GM15510 (cell line): ENCODE measurements around the gene DPH7.

Experiments
- POLR2A ChIP-seq: IDR thresholded peaks from 3 replicates; pipeline ENCODE4 v1.6.1; 2011; ENCODE audit warnings: borderline replicate concordance; ENCODE audit not compliant: insufficient read length; ENCODE audit errors: extremely low read depth

DPH7 gene

DNA sequence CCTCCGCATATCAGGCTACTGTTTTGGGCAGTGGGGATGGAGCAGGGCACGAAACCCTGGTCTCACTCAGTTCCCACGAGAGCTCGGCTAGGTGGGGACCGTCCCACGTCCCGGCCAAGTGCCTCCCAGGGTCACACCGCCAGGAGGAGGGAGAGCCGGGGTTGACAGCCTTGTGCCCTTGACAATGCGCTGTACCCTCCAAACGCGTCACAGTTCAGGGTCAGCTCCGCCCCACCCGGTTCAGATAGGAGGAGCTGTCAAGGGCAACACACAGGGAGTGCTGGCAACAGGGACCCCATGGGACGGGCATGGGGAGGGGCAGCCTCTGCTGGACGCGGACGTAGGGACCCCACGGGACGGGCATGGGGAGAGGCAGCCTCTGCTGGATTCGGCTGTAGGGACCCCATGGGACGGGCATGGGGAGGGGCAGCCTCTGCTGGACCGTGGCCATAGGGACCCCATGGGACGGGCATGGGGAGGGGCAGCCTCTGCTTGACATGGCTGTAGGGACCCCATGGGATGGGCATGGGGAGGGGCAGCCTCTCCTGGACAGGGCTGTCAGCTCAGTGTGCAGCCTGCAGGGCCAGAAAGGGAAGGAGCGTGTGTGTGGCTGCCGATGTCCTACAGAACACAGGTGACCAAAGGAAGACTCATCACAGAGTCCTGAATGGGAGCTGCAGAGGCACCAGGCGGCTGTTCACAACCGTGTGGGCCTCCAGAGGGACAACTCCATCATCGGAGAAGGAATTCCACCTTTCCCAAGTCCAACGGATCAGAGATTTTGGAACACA lies 57.9 kb downstream of the DPH7 start:
- no peak for TF ChIP-seq POLR2A

DNA sequence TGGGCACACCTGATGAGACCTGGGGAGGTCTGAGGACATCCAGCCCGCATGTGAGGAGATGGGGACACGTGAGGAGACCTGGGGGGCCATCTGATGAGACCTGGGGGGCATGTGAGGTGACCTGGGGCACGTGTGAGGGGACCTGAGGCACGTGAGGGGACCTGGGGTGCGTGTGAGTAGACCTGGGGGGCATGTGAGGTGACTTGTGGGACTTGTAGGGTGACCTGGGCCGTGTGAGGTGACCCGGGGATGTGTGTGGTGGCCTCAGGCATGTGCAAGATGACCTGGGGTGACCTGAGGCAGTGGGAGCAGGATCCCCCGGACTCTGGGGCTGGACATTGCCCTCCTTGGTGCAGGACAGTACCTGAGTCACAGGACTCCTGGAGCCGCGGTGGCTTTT lies 59.2 kb downstream of the DPH7 start:
- no peak for TF ChIP-seq POLR2A

DNA sequence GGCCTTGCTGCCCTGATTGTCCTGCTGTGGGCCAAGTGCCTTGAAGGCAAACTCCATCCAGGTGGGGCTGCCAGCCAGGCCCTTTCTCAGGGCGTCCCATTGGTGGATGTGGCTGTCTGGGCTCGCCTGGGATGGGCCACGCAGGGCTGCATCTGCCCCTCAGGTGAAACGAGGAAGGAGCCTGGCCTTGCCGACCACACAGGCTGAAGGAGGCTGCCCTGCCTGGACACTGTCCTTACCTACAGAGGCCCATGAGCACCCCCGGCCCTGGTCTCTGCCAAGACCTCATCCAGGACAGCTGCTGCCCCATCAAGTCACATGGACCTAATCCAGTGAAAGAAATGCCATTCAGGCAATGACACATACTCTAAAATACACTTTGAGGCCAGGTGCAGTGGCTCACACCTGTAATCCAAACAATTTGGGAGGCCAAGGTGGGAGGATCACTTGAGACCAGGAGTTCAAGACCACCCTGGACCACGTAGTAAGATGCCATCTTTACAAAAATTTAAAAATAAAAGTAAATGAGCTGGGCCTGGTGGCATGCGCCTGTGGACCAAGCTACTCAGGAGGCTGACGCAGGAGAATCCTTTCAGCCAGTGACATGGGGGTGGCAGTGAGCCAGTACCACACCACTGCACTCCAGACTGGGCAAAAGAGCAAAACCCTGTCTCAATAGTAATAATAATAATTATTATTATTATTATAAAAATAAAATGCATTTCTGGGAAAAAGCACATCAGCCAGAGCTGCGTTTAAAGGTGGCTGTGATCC lies 62.4 kb downstream of the DPH7 start:
- TF ChIP-seq POLR2A, result no peak

DNA sequence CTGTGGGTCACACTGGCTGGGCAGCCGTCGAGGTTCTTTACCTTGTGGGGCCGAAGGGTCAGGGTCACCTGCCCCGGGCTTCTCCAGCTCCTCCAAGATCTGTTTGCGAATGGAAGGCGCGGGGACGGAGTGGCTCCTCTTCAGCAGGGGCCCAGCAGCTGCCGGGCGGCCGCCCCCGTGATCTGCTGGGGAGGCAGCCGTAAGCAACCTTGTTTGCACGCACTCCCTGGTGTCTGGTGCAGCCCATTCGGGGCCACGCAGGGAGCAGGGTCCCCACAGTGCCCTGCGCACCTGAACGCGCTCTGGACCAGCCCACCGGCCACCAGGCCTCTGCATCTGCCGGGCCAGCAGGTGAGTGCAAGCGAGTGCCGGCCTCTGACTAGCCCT lies 63.4 kb downstream of the DPH7 start:
- TF ChIP-seq POLR2A, result no peak

DNA sequence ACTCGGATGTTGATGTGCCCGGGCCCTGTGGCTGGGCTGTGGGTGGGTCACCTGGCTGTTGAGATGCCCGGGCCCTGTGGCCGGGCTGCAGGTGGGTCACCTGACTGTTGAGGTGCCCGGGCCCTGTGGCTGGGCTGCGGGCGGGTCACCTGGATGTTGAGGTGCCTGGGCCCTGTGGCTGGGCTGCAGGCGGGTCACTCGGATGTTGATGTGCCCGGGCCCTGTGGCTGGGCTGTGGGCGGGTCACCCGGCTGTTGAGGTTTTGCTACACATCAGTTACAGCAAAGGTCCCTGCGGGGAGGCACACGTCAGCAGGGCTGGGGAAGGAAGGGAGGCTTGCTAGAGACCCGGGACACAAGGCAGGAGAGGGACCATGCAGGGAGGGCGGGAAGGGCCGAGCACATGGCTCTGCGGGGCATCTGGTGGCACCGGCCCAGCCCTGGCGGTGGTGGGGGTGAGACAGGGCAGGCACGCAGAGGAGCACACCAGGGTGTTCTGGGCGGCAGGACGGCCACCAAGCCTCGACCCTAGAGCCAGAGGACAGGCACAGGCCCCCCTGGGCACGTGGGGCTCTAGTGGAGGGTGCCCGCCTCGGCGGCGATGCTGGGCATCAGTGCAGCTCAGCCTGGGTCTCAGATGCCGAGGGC lies 63.9 kb downstream of the DPH7 start:
- no peak for TF ChIP-seq POLR2A

DNA sequence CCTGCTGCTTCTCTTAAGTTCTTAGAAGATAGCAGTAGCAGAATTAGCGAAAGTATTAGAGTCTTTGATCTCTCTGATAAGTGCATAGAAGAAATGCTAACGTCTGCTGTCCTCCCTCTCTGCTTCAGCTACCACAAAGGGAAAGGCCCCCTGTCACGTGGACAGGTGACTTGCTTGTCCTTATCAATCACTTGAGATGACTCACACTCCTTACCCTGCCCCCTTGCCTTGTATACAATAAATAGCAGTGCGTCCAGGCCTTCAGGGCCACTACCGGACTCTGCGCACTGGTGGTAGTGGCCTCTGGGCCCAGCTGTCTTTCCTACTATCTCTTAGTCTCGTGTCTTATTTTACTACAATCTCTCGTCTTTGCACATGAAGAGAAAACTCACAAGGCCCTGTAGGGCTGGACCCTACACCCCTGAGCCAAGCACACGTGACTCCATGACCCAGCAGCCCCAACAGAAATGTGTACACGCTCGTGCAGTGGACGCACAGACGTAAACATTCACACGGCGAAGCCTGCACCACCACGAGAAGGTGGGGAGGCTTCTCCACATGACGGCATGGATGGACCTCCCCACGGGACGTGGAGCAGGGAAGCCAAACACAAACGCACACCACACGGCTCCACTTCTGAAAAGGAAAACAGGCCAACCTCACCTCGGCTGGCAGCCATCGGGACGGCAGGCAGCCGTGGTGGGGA lies 66.8 kb downstream of the DPH7 start:
- TF ChIP-seq POLR2A, result no peak

DNA sequence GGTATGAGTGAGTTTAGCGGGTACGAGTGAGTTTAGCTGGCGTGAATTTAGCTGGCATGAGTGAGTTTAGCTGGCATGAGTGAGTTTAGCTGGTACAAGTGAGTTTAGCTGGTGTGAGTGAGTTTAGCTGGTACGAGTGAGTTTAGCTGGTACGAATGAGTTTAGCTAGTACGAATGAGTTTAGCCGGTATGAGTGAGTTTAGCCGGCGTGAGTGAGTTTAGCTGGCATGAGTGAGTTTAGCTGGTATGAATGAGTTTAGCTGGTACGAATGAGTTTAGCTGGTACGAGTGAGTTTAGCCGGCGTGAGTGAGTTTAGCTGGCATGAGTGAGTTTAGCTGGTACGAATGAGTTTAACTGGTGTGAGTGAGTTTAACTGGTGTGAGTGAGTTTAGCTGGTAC lies 69.5 kb downstream of the DPH7 start:
- no peak for TF ChIP-seq POLR2A

DNA sequence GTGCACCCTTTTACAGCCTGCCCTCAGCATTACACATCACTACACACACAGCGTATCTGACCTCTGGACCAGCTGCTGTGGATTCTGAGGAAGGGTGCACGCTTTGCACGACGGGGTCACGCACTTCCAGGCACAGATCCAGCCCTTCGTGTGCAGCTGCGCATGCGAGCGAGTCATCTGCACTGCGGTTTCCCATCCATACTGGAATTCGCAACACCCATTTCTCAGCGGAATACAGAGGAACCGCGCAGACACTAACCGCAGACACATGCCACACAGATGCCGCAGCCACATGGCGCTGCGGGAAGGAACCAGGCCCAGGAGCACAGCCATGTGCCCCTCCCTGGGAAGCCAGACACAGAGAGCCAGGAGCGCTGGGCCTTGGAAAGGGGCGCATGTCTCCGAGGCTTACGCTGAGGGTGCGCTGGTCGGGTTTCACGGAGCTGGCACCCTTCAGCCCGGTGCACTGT lies 72.0 kb downstream of the DPH7 start:
- no peak for TF ChIP-seq POLR2A

DNA sequence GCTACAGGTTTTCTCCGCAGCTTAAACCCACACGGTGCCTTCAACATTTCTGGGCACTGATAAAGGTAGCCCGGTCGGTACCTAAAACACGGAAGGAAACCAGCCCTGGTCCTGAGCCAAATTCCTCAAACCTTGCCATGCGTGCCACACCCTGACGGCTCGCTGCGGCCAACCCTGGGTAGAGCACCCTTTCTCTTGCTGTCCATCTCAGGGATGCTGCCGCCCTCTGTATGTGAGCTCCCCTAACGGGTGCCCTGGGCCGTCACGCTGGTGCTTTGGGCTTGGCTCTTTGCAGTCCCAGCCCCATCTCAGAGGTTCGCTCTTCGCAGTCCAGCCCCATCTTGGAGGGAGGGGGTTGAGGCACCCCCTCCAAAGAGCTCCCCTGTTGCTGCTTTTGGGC lies 72.5 kb downstream of the DPH7 start:
- TF ChIP-seq POLR2A, result no peak

DNA sequence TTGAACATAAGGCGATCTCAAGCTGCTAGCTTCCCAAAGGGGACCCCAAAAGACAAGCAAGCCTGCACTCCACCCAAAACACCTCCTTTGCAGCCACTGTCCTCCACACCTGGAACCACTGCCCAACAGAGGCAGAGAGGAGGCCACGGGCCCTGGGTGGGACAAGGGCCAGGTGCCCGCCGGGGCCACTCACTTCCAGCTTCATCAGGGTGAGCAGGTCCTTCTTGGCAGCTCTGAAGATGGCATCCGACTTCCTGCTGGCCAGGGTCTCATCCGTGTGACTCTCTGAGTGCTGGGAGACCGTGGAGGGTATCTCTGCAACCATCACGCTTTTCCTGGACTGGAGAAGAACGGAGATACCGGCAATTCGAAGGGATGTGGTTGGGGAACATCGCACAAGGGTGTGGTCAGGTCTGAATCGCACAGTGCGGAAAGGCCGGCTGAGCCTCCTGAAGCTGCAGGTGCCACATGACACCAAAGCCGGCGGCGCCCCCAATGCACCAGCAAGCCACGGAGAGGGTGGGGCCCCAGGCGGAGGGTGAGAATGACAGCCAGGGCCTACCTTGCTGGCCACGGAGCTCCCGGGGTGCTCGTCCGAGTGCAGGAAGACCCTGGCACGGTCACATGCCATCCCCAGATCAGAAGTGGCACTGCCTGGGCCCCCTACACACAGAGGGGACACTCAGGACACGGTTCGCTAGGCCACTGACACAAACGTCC lies 73.1 kb downstream of the DPH7 start:
- no peak for TF ChIP-seq POLR2A
